COLO829 (cell line): ENCODE results near the gene PNMA6E.
A peak's percentile ranks its signal among the peaks of the same experiment; 100 is the strongest.
"Not testable (repeated sequence)": the region's sequence is repeated elsewhere in the genome, so short reads cannot be mapped to it uniquely, and the experiment has no call there.

ENCODE experiments used
- DNase-seq: peaks from one replicate; pipeline ENCODE4 v3.0.0; 2012; ENCODE audit warnings: low spot score

The PNMA6E gene

GRCh38 chrX:153408221-153408721 lies 7.1 kb upstream of the PNMA6E start:
- DNase-seq, result no peak

- no peak for DNase-seq
Observed at GRCh38 chrX:153407736-153408135, 6.6 kb upstream of the PNMA6E start.

GRCh38 chrX:153406903-153407302 lies 5.8 kb upstream of the PNMA6E start:
- no peak for DNase-seq

GRCh38 chrX:153406011-153406410 lies 4.9 kb upstream of the PNMA6E start:
- no peak for DNase-seq

- DNase-seq, result no peak
Observed at GRCh38 chrX:153405426-153405825, 4.3 kb upstream of the PNMA6E start.

- not testable (repeated sequence) for DNase-seq
Observed at GRCh38 chrX:153404333-153404732, 3.2 kb upstream of the PNMA6E start.

GRCh38 chrX:153400146-153401132 lies 711 bp downstream of the PNMA6E start:
- DNase-seq, result peak; percentile 59

- no peak for DNase-seq
Observed at GRCh38 chrX:153398275-153398960, 2.7 kb downstream of the PNMA6E start.

- DNase-seq, result no peak
Observed at GRCh38 chrX:153397256-153397960, 3.7 kb downstream of the PNMA6E start.

- no peak for DNase-seq
Observed at GRCh38 chrX:153396320-153397195, 4.6 kb downstream of the PNMA6E start.

- DNase-seq, result no peak
Observed at GRCh38 chrX:153395613-153396319, 5.4 kb downstream of the PNMA6E start.

GRCh38 chrX:153394612-153395011 lies 6.5 kb downstream of the PNMA6E start:
- DNase-seq, result no peak

GRCh38 chrX:153392642-153393321 lies 8.4 kb downstream of the PNMA6E start:
- no peak for DNase-seq

GRCh38 chrX:153389460-153389768 lies 11.7 kb downstream of the PNMA6E start:
- not testable (repeated sequence) for DNase-seq

GRCh38 chrX:153388722-153389459 lies 12.3 kb downstream of the PNMA6E start:
- DNase-seq, result no peak

GRCh38 chrX:153387987-153388721 lies 13.0 kb downstream of the PNMA6E start:
- no peak for DNase-seq

GRCh38 chrX:153387345-153387744 lies 13.8 kb downstream of the PNMA6E start:
- no peak for DNase-seq

GRCh38 chrX:153386097-153386496 lies 15.1 kb downstream of the PNMA6E start:
- no peak for DNase-seq

GRCh38 chrX:153384973-153385372 lies 16.2 kb downstream of the PNMA6E start:
- not testable (repeated sequence) for DNase-seq
